Body of pancreas (tissue), 4 donors: Measurements from ENCODE around the gene PTPRM. TPM values are rescaled to one million over a fixed set of nuclear protein-coding genes. Genes with fewer than 3 reads are reported as not detected.

ENCODE experiments used
- ATAC-seq: fragments of 150-250 bp; one replicate; pipeline ENCODE4 v1.9.1; 2016
- DNase-seq, 4 donors: peaks; one replicate each; pipeline ENCODE4 v3.0.0-alpha.2; 2019
- H3K27ac ChIP-seq, 4 donors: fragments of 200-600 bp; sonication (generic); 1 replicate in 3 of 4; 2 replicates in 1 of 4; pipeline versions ENCODE4 v1.5.1 to v1.6.1; 2016 to 2019; ENCODE audit warnings: mild to moderate bottlenecking in 1 of 4, mixed read lengths in 1 of 4, moderate library complexity in 1 of 4
- H3K27me3 ChIP-seq, 2 donors: fragments of 200-600 bp; sonication (generic); one replicate each; pipeline ENCODE4 v1.6.0; 2016; ENCODE audit warnings: mild to moderate bottlenecking in 1 of 2
- H3K36me3 ChIP-seq, 2 donors: fragments of 200-600 bp; sonication (generic); replicated peaks in 1 of 2; 2 replicates each; pipeline ENCODE4 v1.5.1; 2016; ENCODE audit warnings: low read depth in 2 of 2; ENCODE audit not compliant: insufficient read depth in 1 of 2
- H3K4me1 ChIP-seq: fragments of 200-600 bp; sonication (generic); one replicate; pipeline ENCODE4 v1.6.0; 2016
- H3K4me3 ChIP-seq, 2 donors: fragments of 200-600 bp; sonication (generic); 1 replicate in 1 of 2; 2 replicates in 1 of 2; pipeline ENCODE4 v1.5.1; 2016 to 2019
- H3K9me3 ChIP-seq, 3 donors: fragments of 200-600 bp; sonication (generic); 1 replicate in 2 of 3; 2 replicates in 1 of 3; pipeline ENCODE4 v1.5.1; 2016
- CTCF ChIP-seq, 7 experiments: fragments of 450-650 bp in 4 of 7; fragments of 200-600 bp in 3 of 7; sonication (generic) in 3 of 7; IDR thresholded peaks; one replicate each; pipeline ENCODE4 v1.5.1; 2016 to 2019; ENCODE audit warnings: antibody characterized with exemption in 7 of 7
- POLR2A ChIP-seq, 3 donors: fragments of 450-650 bp; IDR thresholded peaks; one replicate each; pipeline ENCODE4 v1.6.1; 2016; ENCODE audit warnings: antibody characterized with exemption in 3 of 3, mild to moderate bottlenecking in 2 of 3
- WGBS, 2 donors: methylation state at CpG; one replicate each; pipeline ENCODE4 v1.1.5; 2017; 5-methylcytosine and 5-hydroxymethylcytosine counted together
- intact Hi-C: fragments of 100-400 bp; cut with DNase I; formaldehyde crosslinking; loops from one replicate; pipeline ENCODE4 v1.15.1; 2023
- total RNA-seq, 2 donors: library from RNA; depleted of rRNA; stranded (reverse); fragments of >200 nt; gene quantifications; one replicate each; pipeline ENCODE4 v1.1.0, GENCODE V29; 2016

PTPRM gene
- total RNA-seq, 2 donors from 2014 or later: 38.2 to 48.0 TPM

- H3K27ac ChIP-seq: no peak overlapping the region
- ATAC-seq (no peak), DNase-seq (no peak)
- no peaks in the 10 kb centered on the region for H3K9me3 ChIP-seq
- WGBS, 2 donors: 85 to 89% methylated on average over 3 of the region's 3 CpGs
- TF ChIP-seq CTCF (IDR thresholded peaks at IDR 0.05): no peak
- TF ChIP-seq POLR2A (IDR thresholded peaks at IDR 0.05): no peak
- H3K27me3 ChIP-seq: no peaks in the 10 kb centered on the region
- no peak overlapping the region for H3K4me3 ChIP-seq
- no peaks in the 10 kb centered on the region for H3K4me1 ChIP-seq
- intact Hi-C loops: no loop called here
- H3K36me3 ChIP-seq: no peaks in the 10 kb centered on the region
These were observed 43.3 kb upstream of the PTPRM start for GRCh38 chr18:7523772-7524171.

- ATAC-seq (no peak), DNase-seq (peak in 1 of 4 donors; percentile 9)
- TF ChIP-seq CTCF (IDR thresholded peaks at IDR 0.05): no peak
- TF ChIP-seq POLR2A (IDR thresholded peaks at IDR 0.05): no peak
- Histone ChIP-seq H3K27ac (no peak overlapping the region), H3K4me3 (no peak overlapping the region), H3K36me3 (no peaks in the 10 kb centered on the region), H3K4me1 (no peaks in the 10 kb centered on the region), H3K9me3 (no peaks in the 10 kb centered on the region), H3K27me3 (no peaks in the 10 kb centered on the region)
- intact Hi-C loops: no loop called here
- 49% methylated on average over 2 of the region's 2 CpGs for WGBS, 2 donors
These were observed 42.3 kb upstream of the PTPRM start for GRCh38 chr18:7524786-7525185.

GRCh38 chr18:7532942-7533341 lies 34.2 kb upstream of the PTPRM start:
- intact Hi-C loops: no loop called here
- H3K36me3 ChIP-seq: no peaks in the 10 kb centered on the region
- no peaks in the 10 kb centered on the region for H3K4me1 ChIP-seq
- no peaks in the 10 kb centered on the region for H3K9me3 ChIP-seq
- no peaks in the 10 kb centered on the region for H3K27me3 ChIP-seq
- 65% methylated on average over 4 of the region's 4 CpGs for WGBS, 2 donors
- DNase-seq (no peak), ATAC-seq (no peak)
- H3K27ac ChIP-seq: no peak overlapping the region
- no peak overlapping the region for H3K4me3 ChIP-seq
- TF ChIP-seq CTCF (IDR thresholded peaks at IDR 0.05): no peak
- no peak for TF ChIP-seq POLR2A (IDR thresholded peaks at IDR 0.05)

- H3K9me3 ChIP-seq: no peaks in the 10 kb centered on the region
- no peaks in the 10 kb centered on the region for H3K4me1 ChIP-seq
- intact Hi-C loops: no loop called here
- no peaks in the 10 kb centered on the region for H3K36me3 ChIP-seq
- H3K27me3 ChIP-seq: no peaks in the 10 kb centered on the region
- H3K27ac ChIP-seq: no peak overlapping the region
- WGBS, 2 donors: 82 to 85% methylated on average over 5 of the region's 5 CpGs
- TF ChIP-seq POLR2A (IDR thresholded peaks at IDR 0.05): no peak
- no peak for TF ChIP-seq CTCF (IDR thresholded peaks at IDR 0.05)
- no peak overlapping the region for H3K4me3 ChIP-seq
- no peak for DNase-seq
- ATAC-seq: no peak
These were observed 31.5 kb upstream of the PTPRM start for GRCh38 chr18:7535436-7536205.

GRCh38 chr18:7537145-7537544 lies 30.0 kb upstream of the PTPRM start:
- no peaks in the 10 kb centered on the region for H3K9me3 ChIP-seq
- intact Hi-C loops: no loop called here
- ATAC-seq: no peak
- H3K27ac ChIP-seq: no peak overlapping the region
- no peaks in the 10 kb centered on the region for H3K4me1 ChIP-seq
- DNase-seq: no peak
- H3K36me3 ChIP-seq: no peaks in the 10 kb centered on the region
- H3K4me3 ChIP-seq: no peak overlapping the region
- WGBS, 2 donors: 83 to 100% methylated on average over 1 of the region's 1 CpG
- H3K27me3 ChIP-seq: no peaks in the 10 kb centered on the region
- TF ChIP-seq CTCF (IDR thresholded peaks at IDR 0.05): no peak
- TF ChIP-seq POLR2A (IDR thresholded peaks at IDR 0.05): no peak
